Kidney tubule cell (primary cell): Measurements from ENCODE around the gene MRPS25.
A peak's percentile ranks its signal among the peaks of the same experiment; 100 is the strongest.

Source experiments
- DNase-seq: peaks from one replicate; pipeline ENCODE4 v3.0.0-alpha.2; 2018; ENCODE audit warnings: low spot score

MRPS25 gene

GRCh38 chr3:15064835-15065549 lies at the start of gene MRPS25:
Gene MRPS25, minus strand, starts transcription at chr3:15065315. Its CDS starts 121 bp downstream, at chr3:15065194.
- peak; percentile 95 for DNase-seq

GRCh38 chr3:15113884-15114283 lies 48.8 kb upstream of the MRPS25 start:
- DNase-seq: no peak

DNA sequence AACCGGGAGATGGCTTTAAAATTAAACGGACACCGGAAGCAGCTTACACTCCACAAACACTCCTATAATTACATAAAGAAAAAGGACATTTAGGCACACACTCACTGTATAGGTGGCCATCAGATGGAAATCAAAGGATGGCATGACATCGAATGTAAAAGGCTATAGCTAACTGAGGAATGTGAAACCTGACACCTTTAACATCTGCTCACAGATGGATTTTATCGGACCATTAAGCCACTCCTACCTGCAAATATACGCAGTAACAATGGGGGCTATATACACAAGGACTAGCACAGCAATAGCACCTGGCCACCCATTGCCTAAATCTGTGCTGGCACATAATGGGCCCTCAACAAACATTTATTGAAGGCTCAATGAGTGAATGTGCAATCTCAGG lies 48.4 kb upstream of the MRPS25 start:
- no peak for DNase-seq

- no peak for DNase-seq
These were observed 46.9 kb upstream of the MRPS25 start for GRCh38 chr3:15112011-15112410.

- no peak for DNase-seq
These were observed 45.1 kb upstream of the MRPS25 start for GRCh38 chr3:15110206-15110605.

- DNase-seq: no peak
These were observed 43.8 kb upstream of the MRPS25 start for GRCh38 chr3:15108869-15109268.

GRCh38 chr3:15108082-15108545 lies 43.0 kb upstream of the MRPS25 start:
- peak; percentile 72 for DNase-seq

- DNase-seq: no peak
These were observed 42.2 kb upstream of the MRPS25 start for GRCh38 chr3:15107075-15107947.

- DNase-seq: no peak
These were observed 37.7 kb upstream of the MRPS25 start for GRCh38 chr3:15102836-15103235.

GRCh38 chr3:15102256-15102655 lies 37.1 kb upstream of the MRPS25 start:
- no peak for DNase-seq

GRCh38 chr3:15099364-15100098 lies 34.4 kb upstream of the MRPS25 start:
- no peak for DNase-seq

- DNase-seq: peak; percentile 95
These were observed 33.6 kb upstream of the MRPS25 start, which contains the start of gene RBSN for GRCh38 chr3:15098503-15099363. Gene RBSN, minus strand, starts transcription at chr3:15099148. Its CDS starts 3,028 bp downstream, at chr3:15096120.

DNA sequence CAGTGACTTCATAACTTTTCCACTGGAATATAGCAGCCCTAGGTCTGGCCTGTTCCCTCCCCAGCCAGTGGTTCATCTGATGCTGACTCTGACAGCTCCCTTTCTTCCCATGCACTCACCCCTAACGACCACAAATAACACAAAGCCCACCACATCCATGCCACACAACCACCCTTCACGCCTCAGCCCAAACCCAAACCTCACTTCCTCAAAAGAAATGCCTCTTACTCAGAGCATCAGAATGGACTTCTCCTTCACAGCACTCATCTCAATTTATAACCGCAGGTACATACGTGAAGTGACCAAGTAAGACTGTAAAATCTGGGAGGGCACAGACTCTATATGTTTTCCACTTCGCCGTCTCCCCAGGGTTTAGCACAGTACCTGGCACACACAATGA lies 32.8 kb upstream of the MRPS25 start:
- peak; percentile 79 for DNase-seq

GRCh38 chr3:15096046-15096445 lies 30.9 kb upstream of the MRPS25 start:
- DNase-seq: no peak

- DNase-seq: no peak
These were observed 29.2 kb upstream of the MRPS25 start for GRCh38 chr3:15094187-15094875.

GRCh38 chr3:15092686-15093085 lies 27.6 kb upstream of the MRPS25 start:
- no peak for DNase-seq

DNA sequence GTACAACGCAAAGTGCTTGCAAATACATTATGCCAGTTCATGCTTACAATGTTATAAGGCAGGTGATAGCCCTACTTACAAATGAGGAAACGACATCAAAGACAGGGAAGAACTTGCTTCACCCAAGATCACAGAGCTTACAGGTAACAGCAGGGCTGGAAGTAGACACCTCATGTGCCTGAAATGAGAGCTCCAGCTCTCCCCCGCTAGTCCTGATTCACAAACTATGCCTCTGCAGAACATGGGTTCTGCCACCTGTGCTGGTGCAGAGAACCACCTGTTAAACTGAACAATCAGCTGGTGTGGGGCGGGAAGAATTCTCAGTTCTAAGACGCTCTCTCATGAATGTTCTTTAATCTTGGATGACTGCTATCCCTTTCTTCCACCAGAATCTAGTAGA lies 26.5 kb upstream of the MRPS25 start:
- no peak for DNase-seq

DNA sequence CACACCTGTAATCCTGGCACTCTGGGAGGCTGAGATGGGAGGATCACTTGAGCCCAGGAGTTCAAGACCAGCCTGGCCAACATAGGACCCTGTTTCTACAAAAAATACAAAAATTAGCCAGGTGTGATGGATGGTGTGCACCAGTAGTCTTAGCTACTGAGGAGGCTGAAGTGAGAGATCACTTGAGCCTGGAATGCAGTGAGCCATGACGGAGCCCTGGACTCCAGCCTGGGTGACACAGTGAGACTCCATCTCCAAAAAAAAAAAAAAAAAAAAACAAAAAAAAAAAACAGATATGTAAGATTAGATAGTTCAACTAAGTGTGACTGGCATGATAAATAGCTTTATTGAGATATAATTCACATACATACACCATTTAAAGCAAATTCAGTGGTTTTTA lies 24.1 kb upstream of the MRPS25 start:
- DNase-seq: peak; percentile 11

DNA sequence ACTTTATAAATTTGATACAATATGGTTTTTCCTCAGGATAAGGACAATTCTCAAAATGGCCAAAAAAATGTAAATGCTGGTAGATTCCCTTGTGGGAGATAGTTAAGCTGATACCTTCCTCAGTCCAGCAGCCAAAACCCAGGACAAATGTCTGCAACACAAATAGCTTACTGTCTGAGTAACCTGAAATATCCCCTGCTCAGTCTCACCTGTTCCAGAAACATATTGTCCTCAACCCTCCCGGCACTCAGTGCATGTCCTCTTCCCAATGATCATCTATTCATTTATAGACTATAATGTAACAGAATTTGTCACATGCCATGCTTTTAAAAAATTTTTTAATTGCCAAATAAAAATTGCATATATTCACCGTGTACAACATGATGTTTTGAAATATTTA lies 21.6 kb upstream of the MRPS25 start:
- DNase-seq: no peak

- DNase-seq: no peak
These were observed 21.1 kb upstream of the MRPS25 start for GRCh38 chr3:15086263-15086662.

DNA sequence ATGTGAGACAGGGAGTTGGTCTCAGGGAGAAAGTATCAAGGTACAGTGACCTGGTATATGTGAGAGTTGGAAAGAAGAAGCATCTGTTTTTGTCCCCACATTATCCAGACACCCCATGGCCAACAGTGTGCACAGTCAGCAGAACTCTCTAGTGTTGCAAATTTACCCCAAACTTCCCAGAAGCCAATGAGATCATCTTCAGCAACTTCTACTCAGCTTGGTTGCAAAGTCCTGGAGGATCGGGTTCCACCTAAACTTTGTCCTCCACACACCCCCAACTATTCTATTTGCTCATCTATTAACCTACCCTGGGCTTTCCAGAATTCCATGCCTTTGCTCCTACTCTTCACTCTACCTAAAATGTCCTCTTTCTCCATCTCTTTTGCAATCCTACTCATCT lies 18.1 kb upstream of the MRPS25 start:
- no peak for DNase-seq
